ENCODE measurements around the gene CD40.
A peak's percentile ranks its signal among the peaks of the same experiment; 100 is the strongest.
"Not testable (repeated sequence)": the region's sequence is repeated elsewhere in the genome, so short reads cannot be mapped to it uniquely, and the experiment has no call there.

The CD40 gene

GRCh38 chr20:46093531-46093930 is 24.6 kb upstream of the CD40 start:
- no peak overlapping the region for H3K4me3 ChIP-seq (ENCODE audit: low read depth, low read length)
- TF ChIP-seq CTCF (IDR thresholded peaks at IDR 0.05; ENCODE audit: insufficient read depth, low read depth, low read length, missing control alignments): no peak
- DNase-seq (ENCODE audit: low read depth): peak; percentile 16

GRCh38 chr20:46099491-46100287 is 18.4 kb upstream of the CD40 start:
- DNase-seq (ENCODE audit: low read depth): peak; percentile 68
- peak; percentile 53 for TF ChIP-seq CTCF (IDR thresholded peaks at IDR 0.05; ENCODE audit: insufficient read depth, low read depth, low read length, missing control alignments)
- H3K4me3 ChIP-seq (ENCODE audit: low read depth, low read length): peak overlapping the region; percentile 6

- not testable (repeated sequence) for H3K4me3 ChIP-seq (ENCODE audit: low read depth, low read length); DNase-seq (ENCODE audit: low read depth)
Observed at GRCh38 chr20:46100444-46100843, 17.7 kb upstream of the CD40 start.

- TF ChIP-seq CTCF (IDR thresholded peaks at IDR 0.05; ENCODE audit: insufficient read depth, low read depth, low read length, missing control alignments): no peak
- no peak for DNase-seq (ENCODE audit: low read depth)
- no peak overlapping the region for H3K4me3 ChIP-seq (ENCODE audit: low read depth, low read length)
Observed at GRCh38 chr20:46100988-46101387, 17.1 kb upstream of the CD40 start.

GRCh38 chr20:46101957-46102356 is 16.2 kb upstream of the CD40 start:
- DNase-seq (ENCODE audit: low read depth): no peak
- no peak overlapping the region for H3K4me3 ChIP-seq (ENCODE audit: low read depth, low read length)
- TF ChIP-seq CTCF (IDR thresholded peaks at IDR 0.05; ENCODE audit: insufficient read depth, low read depth, low read length, missing control alignments): no peak

- no peak for TF ChIP-seq CTCF (IDR thresholded peaks at IDR 0.05; ENCODE audit: insufficient read depth, low read depth, low read length, missing control alignments)
- H3K4me3 ChIP-seq (ENCODE audit: low read depth, low read length): no peak overlapping the region
- DNase-seq (ENCODE audit: low read depth): no peak
Observed at GRCh38 chr20:46102940-46103339, 15.2 kb upstream of the CD40 start.

GRCh38 chr20:46104262-46104661 is 13.9 kb upstream of the CD40 start:
- no peak for DNase-seq (ENCODE audit: low read depth)
- TF ChIP-seq CTCF (IDR thresholded peaks at IDR 0.05; ENCODE audit: insufficient read depth, low read depth, low read length, missing control alignments): no peak
- no peak overlapping the region for H3K4me3 ChIP-seq (ENCODE audit: low read depth, low read length)

All from GM12865 (cell line).